HG02588 (cell line): ENCODE results near the gene NPTX1.

Experiments
- ATAC-seq: cut with Tn5 transposase; IDR thresholded peaks from one replicate; pipeline ENCODE4 v1.9.1; 2021; ENCODE audit warnings: mild to moderate bottlenecking, moderate library complexity; ENCODE audit not compliant: unreplicated experiment

The NPTX1 gene

DNA sequence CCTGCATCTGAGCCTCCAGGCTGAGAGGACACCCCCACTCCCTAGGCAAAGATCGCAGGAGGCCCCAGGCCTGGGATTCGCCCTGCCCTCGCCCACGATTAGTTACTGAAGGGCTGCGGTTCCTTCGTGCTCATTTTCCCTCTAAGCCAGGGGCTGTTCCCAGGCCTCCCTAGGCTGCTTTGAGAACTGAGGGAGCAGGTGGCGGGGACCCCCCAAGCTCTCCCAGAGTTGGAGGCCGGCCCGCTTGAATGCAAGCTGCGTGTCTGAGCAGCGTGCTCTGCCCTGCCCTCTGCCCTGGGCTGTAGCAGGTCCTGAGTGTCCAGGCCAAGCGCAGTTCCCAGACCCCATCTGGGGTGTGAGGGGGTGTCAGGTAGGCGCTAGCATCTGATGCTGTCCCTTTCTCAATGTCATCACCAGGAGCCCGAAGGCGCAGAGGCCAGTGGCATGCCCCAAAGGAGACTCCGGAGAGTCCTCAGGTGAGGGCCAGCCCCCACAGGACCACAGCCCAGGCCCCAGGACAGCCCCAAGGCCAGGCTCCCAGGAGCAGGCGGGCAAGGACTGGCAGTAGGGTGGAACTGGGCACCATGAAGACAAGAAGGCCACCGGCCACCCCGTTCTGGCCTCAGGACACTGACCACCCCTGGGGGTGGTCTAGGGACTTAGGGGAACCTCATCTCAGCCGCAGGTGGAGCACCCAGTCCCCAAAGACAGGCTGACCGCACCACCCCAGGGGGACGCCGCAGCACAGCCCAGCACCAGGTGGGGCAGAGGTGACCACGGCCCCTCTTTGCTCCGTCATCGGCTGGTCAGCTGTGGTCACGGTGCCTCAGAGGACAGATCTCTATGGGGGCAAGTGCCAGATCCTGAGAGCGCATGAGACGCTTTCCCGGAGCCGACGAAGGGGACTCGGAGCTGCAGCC is 46.8 kb downstream of the NPTX1 start:
- no peak for ATAC-seq

DNA sequence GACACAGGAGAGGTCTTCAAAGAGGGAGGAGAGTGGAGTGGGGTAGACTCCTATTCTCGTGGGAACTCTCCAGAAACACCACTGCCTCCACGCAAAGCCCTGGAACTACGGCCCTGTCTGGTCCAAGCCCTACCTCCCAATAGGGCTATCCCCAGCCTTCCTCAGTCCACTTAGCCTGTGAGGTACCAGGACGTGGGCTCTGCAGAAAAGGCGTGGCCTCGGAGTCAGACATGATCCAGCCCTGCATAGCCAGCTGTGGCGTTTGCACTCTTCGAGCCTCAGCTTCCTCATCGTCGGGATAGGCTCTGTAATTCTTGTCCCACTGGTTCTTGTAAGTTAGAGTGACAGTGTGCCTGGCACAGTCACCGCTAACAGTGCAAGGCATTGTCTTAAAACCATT is 47.6 kb downstream of the NPTX1 start:
- no peak for ATAC-seq

DNA sequence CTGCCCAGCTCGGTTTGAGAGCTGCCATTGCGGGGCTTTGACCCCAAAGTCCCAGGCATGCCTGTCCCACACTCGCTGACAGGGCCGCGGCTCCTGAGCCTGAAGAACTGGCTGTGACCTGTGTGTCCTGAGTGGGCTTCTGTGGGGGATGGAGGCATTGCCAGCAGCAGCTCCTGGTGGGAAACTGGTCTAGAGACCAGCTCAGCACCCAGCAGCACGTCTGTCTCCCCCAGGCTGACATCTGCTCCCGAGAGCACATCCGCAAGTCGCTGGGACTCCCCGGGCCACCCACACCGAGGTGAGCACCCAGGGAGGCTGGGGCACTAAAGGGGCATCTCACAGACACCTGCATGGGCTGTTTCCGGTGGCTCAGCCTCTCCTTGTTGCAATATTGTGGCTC is 48.0 kb downstream of the NPTX1 start:
- no peak for ATAC-seq

DNA sequence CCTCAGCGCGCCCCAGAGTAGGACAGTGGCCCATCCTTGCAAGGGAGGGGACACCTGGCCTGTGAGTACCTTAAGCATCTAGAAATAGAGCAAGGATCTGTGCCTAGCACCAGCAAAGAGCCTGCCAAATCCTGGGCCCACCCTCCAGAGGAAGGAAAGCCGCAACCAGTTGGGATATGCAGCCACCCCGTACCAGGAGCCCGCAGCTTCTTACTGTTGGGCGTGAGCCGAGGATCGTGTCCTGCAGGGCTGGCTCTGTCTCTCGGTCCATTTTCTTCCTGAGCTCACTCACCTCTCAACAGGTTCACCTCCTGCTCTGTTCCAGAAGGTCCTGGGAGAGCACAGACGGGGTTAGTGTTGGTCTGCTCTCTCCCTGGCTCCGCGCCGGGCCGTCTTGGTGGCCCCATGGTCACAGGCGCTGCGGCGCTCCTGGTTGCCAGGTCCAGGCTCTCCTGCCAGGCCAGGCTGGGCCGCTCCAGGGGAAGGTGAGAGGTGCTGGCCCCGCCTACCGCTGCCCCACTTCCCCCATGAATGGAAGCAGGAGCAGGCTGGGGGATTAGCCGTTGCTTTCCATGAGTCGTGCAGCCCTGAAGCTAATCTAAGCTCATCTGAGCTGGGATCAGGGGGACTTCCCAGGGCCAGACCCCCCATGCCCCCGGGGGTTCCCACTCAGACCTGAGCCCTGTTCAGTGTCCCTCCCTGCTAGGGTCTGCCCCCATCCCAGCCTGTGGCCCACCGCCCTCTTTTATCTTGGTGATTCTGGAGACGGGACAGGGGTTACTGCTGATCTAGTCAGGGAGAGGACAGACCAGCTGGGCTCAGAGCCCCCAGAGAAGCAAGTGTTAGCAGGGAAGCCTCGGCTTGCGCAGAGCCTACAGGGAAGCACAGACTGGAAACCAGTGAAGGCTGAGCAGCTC is 48.8 kb downstream of the NPTX1 start:
- no peak for ATAC-seq

DNA sequence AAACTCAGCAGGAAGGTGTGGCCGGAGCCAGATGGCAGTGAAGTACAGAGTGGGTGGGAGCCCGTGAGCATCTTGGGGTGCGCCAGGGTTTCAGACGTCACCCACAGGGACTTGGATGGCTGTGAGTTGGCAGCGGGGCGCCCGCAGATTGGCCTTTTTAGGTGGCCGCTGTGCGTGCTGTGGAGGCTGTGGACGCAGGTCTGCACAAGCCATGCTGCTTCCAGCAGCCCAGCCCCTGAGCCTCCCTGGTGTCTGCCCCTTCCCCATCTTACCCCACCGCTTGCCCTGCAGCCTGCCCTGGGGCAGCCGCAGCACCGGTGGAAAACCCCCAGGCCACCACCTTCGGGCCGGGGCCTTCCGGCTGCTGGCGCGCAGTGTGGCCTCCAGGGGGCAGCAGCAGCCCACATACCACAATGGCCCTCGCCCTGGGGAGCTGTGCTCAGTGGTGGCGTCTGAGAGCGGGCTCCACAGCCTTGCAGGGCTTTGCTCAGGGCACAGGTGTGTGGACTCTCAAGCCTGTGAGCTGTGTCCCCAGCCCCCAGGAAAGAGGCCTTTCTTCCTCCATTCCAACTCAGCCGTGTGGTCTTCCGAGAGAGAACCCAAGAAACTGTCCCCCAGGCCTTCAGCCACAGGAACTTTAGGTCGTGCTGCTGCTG is 49.6 kb downstream of the NPTX1 start:
- no peak for ATAC-seq

GRCh38 chr17:80425835-80426426 is 50.5 kb downstream of the NPTX1 start:
- no peak for ATAC-seq

- ATAC-seq: no peak
Measured at GRCh38 chr17:80424878-80425765, 51.3 kb downstream of the NPTX1 start.

DNA sequence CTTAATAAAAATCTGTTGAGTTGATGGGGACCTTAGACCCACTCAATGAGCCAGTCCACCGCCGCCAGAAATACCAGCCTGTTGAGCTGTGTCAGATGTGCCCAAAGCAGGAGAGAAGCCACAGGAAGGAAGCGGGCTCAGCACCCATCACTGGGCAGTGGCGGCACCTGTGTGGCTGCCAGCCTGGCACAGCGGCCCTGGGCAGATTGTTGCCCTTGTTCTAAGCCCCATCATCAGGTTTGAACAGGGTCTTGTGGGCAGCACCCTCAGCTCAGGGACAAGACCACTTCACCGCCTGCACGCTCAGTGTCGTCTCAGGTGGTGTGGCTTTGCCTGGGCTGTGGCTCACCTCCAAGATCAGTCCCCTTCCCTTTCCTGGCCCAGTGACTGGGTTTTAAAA is 52.1 kb downstream of the NPTX1 start:
- no peak for ATAC-seq

DNA sequence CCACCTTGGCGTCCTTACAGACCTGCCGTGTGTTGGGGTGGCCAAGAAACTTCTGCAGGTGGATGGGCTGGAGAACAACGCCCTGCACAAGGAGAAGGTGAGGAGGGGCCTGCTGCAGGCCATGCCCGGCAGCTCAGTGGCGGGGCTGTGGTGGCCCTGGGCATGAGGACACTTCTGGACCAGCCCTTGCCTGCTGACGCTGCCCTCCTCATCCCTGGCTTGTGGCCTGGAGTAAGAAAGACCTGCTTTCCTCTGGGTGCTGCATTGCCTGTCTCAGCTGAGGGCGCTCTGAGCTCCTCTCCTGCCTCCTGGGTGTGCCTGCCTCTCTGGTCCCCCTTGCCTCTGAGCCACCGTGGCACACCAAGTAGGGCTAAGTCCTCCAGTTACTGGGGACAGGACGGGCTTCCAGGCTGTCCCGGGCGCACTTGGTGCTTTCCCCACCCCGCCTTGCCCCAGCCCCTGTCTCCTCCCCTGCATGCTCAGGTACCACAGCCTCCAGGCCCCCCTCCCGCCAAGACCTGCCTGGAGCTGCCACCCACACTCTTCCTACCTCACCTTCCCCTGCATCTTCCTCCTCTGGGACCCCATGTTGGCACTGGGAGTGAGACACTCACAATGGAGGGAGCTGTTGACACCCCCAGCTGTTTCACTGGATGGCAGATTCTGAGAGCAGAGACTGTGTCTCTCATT is 52.7 kb downstream of the NPTX1 start:
- ATAC-seq: no peak

- ATAC-seq: no peak
Measured at GRCh38 chr17:80422981-80423380, 53.4 kb downstream of the NPTX1 start.

GRCh38 chr17:80422276-80422675 is 54.1 kb downstream of the NPTX1 start:
- ATAC-seq: no peak

DNA sequence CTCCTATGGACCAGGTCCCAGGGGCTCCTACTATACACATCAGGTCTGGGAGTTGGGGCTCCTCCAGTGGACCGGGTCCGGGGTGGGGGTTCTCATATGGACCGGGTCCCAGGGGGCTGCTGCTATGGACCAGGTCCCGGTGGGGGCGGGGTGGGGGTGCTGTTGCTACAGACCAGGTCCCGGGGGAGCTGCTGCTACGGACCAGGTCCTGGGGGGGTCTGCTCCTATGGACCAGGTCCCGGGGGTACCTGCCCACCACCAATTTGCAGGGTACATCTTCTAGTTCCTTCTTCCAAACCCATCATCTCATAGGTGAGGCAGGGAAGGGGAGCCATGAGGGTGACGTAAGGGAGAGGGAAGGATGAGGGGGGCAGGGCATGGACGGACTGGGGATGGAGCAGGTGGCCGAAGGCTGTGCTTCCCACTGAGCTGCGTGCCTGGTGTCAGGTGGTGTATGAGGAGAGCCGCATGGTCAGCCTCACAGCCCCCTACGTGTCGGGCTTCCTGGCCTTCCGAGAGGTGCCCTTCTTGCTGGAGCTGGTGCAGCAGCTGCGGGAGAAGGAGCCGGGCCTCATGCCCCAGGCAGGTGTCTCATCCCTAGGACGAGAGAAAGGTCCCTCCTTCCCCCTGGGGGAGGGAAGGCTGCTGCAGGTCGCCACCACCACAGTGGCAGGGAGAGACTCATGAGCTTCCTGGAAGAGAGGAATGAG is 54.9 kb downstream of the NPTX1 start:
- ATAC-seq: no peak

DNA sequence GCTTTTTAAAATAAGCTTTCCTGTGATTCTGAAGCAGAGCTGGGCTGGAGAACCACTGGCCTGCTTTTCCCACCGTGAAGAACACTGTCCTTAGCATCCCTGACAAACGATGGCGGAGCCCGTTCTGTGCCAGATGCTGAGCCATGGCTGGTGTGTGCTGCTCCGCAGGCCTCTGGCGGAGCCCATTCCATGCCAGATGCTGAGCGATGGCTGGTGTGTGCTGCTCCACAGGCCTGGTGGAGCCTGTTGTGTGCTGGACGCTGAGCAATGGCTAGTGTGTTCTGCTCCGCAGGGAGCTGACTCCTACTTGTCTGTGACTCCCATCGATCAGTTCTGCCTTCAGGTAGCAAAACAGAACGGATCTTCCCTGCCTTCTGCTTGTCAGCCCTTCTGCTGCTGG is 57.2 kb downstream of the NPTX1 start:
- ATAC-seq: no peak

GRCh38 chr17:80418589-80418988 is 57.8 kb downstream of the NPTX1 start:
- no peak for ATAC-seq
